OCI-LY3 (cell line): ENCODE results near the gene ERC1.

Experiments used
- H2AFZ ChIP-seq: fragments of 200-600, 300-600 bp; shearing (Covaris generic); 2 replicates; pipeline ENCODE4 v1.6.0; 2014; ENCODE audit warnings: antibody characterized with exemption, low read depth, low read length
- H3K27ac ChIP-seq: fragments of 200-600, 300-600 bp; sonication (generic); 2 replicates; pipeline ENCODE4 v1.5.1; 2014; ENCODE audit warnings: mild to moderate bottlenecking, low read length, moderate library complexity, mixed read lengths
- H3K27me3 ChIP-seq: fragments of 200-600, 300-600 bp; sonication (generic); 2 replicates; pipeline ENCODE4 v1.6.1; 2014; ENCODE audit warnings: low read depth, low read length, mixed read lengths
- H3K36me3 ChIP-seq: fragments of 200-600, 300-600 bp; sonication (generic); replicated peaks from 2 replicates; pipeline ENCODE3; 2014; ENCODE audit warnings: low read depth, low read length, mixed read lengths
- H3K4me1 ChIP-seq: fragments of 300-600, 200-600 bp; sonication (generic); 2 replicates; pipeline ENCODE4 v1.6.1; 2014; ENCODE audit warnings: low read length, mixed read lengths
- H3K4me2 ChIP-seq: fragments of 200-600, 300-600 bp; sonication (generic); 2 replicates; pipeline ENCODE4 v1.6.1; 2014; ENCODE audit warnings: low read length, mixed read lengths
- H3K4me3 ChIP-seq: fragments of 300-600, 200-600 bp; sonication (generic); 2 replicates; pipeline ENCODE4 v1.5.1; 2014; ENCODE audit warnings: antibody characterized with exemption, mild to moderate bottlenecking, low read length, moderate library complexity
- H3K79me2 ChIP-seq: fragments of 300-600, 200-600 bp; shearing (Covaris generic); 2 replicates; pipeline ENCODE4 v1.6.1; 2014; ENCODE audit warnings: mild to moderate bottlenecking, low read length, mixed read lengths
- H3K9ac ChIP-seq: fragments of 300-600, 200-600 bp; shearing (Covaris generic); 2 replicates; pipeline ENCODE4 v1.6.0; 2014; ENCODE audit warnings: mild to moderate bottlenecking, low read length, moderate library complexity
- H3K9me3 ChIP-seq: fragments of 200-600, 300-600 bp; shearing (Covaris generic); 2 replicates; pipeline ENCODE4 v1.6.1; 2014; ENCODE audit warnings: low read length, mixed read lengths; ENCODE audit not compliant: insufficient read depth
- H4K20me1 ChIP-seq: fragments of 200-600, 300-600 bp; sonication (generic); 2 replicates; pipeline ENCODE4 v1.6.1; 2016; ENCODE audit warnings: low read length, mixed read lengths; ENCODE audit not compliant: insufficient read depth
- EZH2phosphoT487 ChIP-seq: fragments of 200-600 bp; shearing (Covaris generic); IDR thresholded peaks from 2 replicates; pipeline ENCODE4 v1.6.1; 2018; ENCODE audit warnings: antibody characterized with exemption, mixed run types, low read depth
- TF ChIP-seq, protein P1 (sequence below): fragments of 200-600, 300-600 bp; sonication (generic); IDR thresholded peaks from 2 replicates; pipeline ENCODE4 v1.5.1; 2014; ENCODE audit warnings: antibody characterized with exemption, low read length, low read depth

ERC1 gene

DNA sequence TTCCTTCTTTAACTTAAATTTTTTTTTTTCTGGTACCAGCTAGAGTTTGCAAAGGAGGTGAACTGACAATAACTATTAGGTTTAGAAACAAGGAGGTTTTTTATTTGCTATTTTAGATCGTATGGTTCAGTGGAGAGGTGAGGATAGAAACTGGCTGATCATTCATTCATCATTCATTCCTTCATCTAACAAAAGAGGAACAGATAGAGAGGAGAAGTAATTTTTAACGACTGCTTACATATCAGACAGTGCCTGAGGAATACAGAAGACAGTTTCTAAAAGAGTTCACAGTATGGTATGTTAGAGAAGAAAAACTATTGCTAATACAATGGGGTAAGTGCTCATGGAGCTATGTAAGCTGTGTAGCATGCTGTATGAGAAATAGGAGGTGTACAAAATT lies 111.1 kb downstream of the ERC1 start:
- H3K79me2 ChIP-seq: peaks cover 30% of the 10 kb centered on the region
- H3K4me2 ChIP-seq: no peak overlapping the region
- peaks cover 17% of the 10 kb centered on the region for H3K4me1 ChIP-seq
- H3K36me3 ChIP-seq: no peaks in the 10 kb centered on the region
- peaks cover 19% of the 10 kb centered on the region; the same call in 1 of the 2 replicates for H4K20me1 ChIP-seq
- H2AFZ ChIP-seq: no peak overlapping the region
- no peaks in the 10 kb centered on the region for H3K27me3 ChIP-seq
- H3K27ac ChIP-seq: no peak overlapping the region
- H3K9ac ChIP-seq: no peak overlapping the region
- TF ChIP-seq, protein P1, sequence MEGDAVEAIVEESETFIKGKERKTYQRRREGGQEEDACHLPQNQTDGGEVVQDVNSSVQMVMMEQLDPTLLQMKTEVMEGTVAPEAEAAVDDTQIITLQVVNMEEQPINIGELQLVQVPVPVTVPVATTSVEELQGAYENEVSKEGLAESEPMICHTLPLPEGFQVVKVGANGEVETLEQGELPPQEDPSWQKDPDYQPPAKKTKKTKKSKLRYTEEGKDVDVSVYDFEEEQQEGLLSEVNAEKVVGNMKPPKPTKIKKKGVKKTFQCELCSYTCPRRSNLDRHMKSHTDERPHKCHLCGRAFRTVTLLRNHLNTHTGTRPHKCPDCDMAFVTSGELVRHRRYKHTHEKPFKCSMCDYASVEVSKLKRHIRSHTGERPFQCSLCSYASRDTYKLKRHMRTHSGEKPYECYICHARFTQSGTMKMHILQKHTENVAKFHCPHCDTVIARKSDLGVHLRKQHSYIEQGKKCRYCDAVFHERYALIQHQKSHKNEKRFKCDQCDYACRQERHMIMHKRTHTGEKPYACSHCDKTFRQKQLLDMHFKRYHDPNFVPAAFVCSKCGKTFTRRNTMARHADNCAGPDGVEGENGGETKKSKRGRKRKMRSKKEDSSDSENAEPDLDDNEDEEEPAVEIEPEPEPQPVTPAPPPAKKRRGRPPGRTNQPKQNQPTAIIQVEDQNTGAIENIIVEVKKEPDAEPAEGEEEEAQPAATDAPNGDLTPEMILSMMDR: no peak
- TF ChIP-seq EZH2phosphoT487: no peak
- H3K4me3 ChIP-seq: no peak overlapping the region
- no peaks in the 10 kb centered on the region for H3K9me3 ChIP-seq

DNA sequence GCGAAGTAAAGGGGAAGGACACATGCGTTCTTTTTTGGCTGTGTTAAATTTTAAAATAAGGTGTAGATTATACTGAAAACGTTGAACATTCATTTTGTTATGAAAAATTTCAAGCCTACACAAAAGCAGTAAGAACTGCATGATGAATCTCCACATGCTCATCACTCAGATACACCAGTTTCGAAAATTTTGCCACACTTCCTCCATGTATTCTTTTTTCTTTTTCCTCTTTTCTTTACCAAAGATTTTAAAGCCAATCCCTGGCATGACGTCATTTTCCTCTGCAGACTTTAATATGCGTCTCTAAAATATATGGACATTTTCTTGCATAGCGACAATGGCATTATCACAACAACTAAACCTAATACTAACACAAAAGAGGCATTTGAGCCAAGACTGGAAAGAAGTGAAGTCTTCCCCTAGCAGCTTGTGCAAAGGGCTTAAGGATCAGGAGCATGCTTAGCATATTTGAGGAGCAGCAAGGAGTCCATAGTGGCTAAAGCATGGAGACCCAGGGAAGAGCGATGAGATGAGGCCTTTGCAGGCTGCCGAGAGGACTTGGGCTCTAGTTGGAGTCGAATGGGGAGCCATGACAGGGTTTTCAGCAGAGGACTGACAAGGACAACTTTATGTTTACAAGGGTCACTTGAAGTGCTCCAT lies 111.9 kb downstream of the ERC1 start:
- no peaks in the 10 kb centered on the region for H3K9me3 ChIP-seq
- H3K27me3 ChIP-seq: no peaks in the 10 kb centered on the region
- no peak overlapping the region for H3K27ac ChIP-seq
- no peaks in the 10 kb centered on the region for H3K36me3 ChIP-seq
- H3K79me2 ChIP-seq: peaks cover 26% of the 10 kb centered on the region
- H3K9ac ChIP-seq: no peak overlapping the region
- TF ChIP-seq EZH2phosphoT487: no peak
- TF ChIP-seq, protein P1: no peak
- H2AFZ ChIP-seq: no peak overlapping the region
- no peak overlapping the region for H3K4me3 ChIP-seq
- peaks cover 19% of the 10 kb centered on the region; the same call in 1 of the 2 replicates for H4K20me1 ChIP-seq
- H3K4me1 ChIP-seq: peaks cover 20% of the 10 kb centered on the region
- no peak overlapping the region for H3K4me2 ChIP-seq

DNA sequence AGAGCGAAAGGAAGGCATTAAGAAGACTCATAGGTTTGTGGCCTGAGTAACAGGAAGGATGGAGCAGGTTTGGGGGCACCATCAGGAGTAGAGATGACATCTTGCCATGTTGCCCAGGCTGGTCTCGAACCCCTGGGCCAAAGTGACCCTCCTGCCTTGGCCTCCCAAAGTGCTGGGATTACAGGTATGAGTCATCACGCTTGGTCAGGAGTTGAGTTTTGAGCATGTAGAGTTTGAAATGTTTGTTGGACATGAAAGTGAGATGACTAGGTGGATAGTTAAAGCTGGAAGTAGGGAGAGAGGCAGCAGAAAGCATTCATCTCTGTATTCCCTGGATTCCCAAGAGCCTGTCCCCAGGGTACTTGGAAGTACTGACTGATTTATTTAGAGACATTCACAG lies 112.6 kb downstream of the ERC1 start:
- H4K20me1 ChIP-seq: peaks cover 14% of the 10 kb centered on the region; the same call in 1 of the 2 replicates
- H3K79me2 ChIP-seq: peaks cover 19% of the 10 kb centered on the region

DNA sequence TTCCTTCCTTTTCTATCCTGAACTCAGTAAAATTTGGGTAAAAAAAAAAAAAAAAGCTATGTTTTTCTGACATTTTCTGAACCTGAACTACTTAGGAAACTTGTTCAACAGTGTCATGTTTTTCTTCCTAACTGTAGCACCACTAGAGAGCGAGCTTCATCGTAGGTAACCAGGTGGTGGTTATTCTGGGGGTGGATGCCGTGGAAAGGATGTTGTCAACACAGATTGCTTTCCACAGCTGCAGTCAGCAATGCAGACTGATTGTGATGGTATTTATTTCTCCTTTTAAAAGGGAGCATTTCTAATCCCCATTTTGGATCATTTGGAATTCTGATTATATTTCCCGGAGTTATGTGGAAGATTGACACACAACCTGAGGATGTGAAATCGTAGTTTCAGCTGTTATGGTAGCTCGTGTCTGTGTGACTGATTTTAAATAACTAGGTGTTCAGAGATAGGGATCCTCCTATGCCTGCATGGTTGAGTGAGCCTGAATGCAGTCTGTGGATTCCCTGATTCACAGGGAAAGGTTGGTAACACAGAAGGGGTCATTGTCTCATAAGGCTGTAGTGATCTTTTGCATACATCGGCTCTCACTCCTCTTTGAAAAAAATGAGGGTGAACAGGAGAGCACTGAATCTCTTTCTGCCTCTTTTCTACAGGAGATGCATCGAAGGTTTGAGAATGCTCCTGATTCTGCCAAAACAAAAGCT lies 113.2 kb downstream of the ERC1 start:
- Histone ChIP-seq H3K79me2 (peaks cover 17% of the 10 kb centered on the region), H3K27me3 (no peaks in the 10 kb centered on the region), H3K36me3 (no peaks in the 10 kb centered on the region), H3K9ac (no peak overlapping the region), H2AFZ (no peak overlapping the region), H3K4me2 (no peak overlapping the region), H3K4me1 (peaks cover 21% of the 10 kb centered on the region), H3K4me3 (no peak overlapping the region), H4K20me1 (0 out of 2 replicates have a peak, but pooled peaks cover 12% of the 10 kb centered on the region), H3K9me3 (no peaks in the 10 kb centered on the region), H3K27ac (no peak overlapping the region)
- TF ChIP-seq, protein P1: no peak
- TF ChIP-seq EZH2phosphoT487: no peak

More for the DNA sequence above, 112.6 kb downstream of the ERC1 start:
- Histone ChIP-seq H3K36me3 (no peaks in the 10 kb centered on the region), H3K9me3 (no peaks in the 10 kb centered on the region), H3K27ac (no peak overlapping the region), H3K4me3 (no peak overlapping the region), H3K4me1 (peaks cover 23% of the 10 kb centered on the region), H2AFZ (no peak overlapping the region), H3K27me3 (no peaks in the 10 kb centered on the region), H3K9ac (no peak overlapping the region), H3K4me2 (no peak overlapping the region)
- no peak for TF ChIP-seq EZH2phosphoT487
- TF ChIP-seq, protein P1: no peak
